Lower leg skin (tissue), 3 donors: ENCODE data around the gene BUD23.

Experiments used
- POLR2A ChIP-seq, 2 donors: fragments of 450-650 bp; IDR thresholded peaks; one replicate each; pipeline ENCODE4 v1.6.1; 2016 to 2017; ENCODE audit warnings: antibody characterized with exemption in 2 of 2, mild to moderate bottlenecking in 1 of 2, moderate library complexity in 1 of 2
- TF ChIP-seq, protein P1 (sequence below), 3 donors: fragments of 450-650 bp; IDR thresholded peaks; one replicate each; pipeline ENCODE4 v1.5.1; 2016; ENCODE audit warnings: antibody characterized with exemption in 3 of 3, mild to moderate bottlenecking in 3 of 3, moderate library complexity in 2 of 3

DNA sequence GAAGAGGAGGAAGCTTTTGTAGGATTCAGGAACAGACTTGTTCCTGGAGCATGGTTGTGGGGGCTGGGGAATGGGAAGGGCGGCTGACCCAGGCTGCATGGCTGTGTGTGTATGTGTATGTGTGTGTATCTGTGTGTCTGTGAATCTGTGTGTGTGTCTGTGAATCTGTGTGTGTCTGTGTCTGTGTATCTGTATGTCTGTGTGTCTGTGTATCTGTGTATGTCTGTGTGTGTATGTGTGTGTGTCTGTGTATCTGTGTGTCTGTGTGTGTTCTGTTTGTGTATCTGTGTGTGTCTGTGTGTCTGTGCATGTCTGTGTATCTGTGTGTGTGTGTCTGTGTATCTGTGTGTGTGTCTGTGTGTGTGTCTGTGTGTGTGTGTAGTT, 42.7 kb downstream of the BUD23 start:
- TF ChIP-seq, protein P1, sequence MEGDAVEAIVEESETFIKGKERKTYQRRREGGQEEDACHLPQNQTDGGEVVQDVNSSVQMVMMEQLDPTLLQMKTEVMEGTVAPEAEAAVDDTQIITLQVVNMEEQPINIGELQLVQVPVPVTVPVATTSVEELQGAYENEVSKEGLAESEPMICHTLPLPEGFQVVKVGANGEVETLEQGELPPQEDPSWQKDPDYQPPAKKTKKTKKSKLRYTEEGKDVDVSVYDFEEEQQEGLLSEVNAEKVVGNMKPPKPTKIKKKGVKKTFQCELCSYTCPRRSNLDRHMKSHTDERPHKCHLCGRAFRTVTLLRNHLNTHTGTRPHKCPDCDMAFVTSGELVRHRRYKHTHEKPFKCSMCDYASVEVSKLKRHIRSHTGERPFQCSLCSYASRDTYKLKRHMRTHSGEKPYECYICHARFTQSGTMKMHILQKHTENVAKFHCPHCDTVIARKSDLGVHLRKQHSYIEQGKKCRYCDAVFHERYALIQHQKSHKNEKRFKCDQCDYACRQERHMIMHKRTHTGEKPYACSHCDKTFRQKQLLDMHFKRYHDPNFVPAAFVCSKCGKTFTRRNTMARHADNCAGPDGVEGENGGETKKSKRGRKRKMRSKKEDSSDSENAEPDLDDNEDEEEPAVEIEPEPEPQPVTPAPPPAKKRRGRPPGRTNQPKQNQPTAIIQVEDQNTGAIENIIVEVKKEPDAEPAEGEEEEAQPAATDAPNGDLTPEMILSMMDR (IDR thresholded peaks at IDR 0.05), result no peak
- TF ChIP-seq POLR2A (IDR thresholded peaks at IDR 0.05), result no peak
